GM12878 (cell line): ENCODE results near the gene EXOC8. TPM values are rescaled to one million over a fixed set of nuclear protein-coding genes. Genes with fewer than 3 reads are reported as not detected.

Experiments
- CBFB ChIP-seq: IDR thresholded peaks from 2 replicates; pipeline ENCODE4 v1.6.1; 2016; ENCODE audit warnings: antibody characterized with exemption, low read depth
- NFXL1 ChIP-seq: fragments of 450-650 bp; IDR thresholded peaks from 2 replicates; pipeline ENCODE4 v1.6.1; 2017; ENCODE audit warnings: antibody characterized with exemption, mild to moderate bottlenecking, borderline replicate concordance
- POLR2AphosphoS2 ChIP-seq: IDR thresholded peaks from 2 replicates; pipeline ENCODE4 v1.6.1; 2011; ENCODE audit warnings: low read depth, mild to moderate bottlenecking, low read length, improper control_type of control experiment, moderate library complexity
- RBBP5 ChIP-seq: fragments of 200-600 bp; sonication (generic); conservative IDR thresholded peaks from 2 replicates; pipeline ENCODE4 v1.6.1; 2016
- RELA ChIP-seq: fragments of 450-650 bp; IDR thresholded peaks from 2 replicates; pipeline ENCODE4 v1.8.0; 2014; ENCODE audit warnings: borderline replicate concordance; ENCODE audit not compliant: partially characterized antibody
- TARDBP ChIP-seq: IDR thresholded peaks from 2 replicates; pipeline ENCODE4 v1.6.1; 2016; ENCODE audit warnings: borderline replicate concordance
- TCF12 ChIP-seq: IDR thresholded peaks from 2 replicates; pipeline ENCODE4 v1.6.1; 2011; ENCODE audit warnings: low read depth, mild to moderate bottlenecking, low read length
- ZBED1 ChIP-seq: IDR thresholded peaks from 2 replicates; pipeline ENCODE4 v1.6.1; 2016; ENCODE audit warnings: borderline replicate concordance
- ZNF24 ChIP-seq: fragments of 450-650 bp; IDR thresholded peaks from 2 replicates; pipeline ENCODE4 v1.6.1; 2017; ENCODE audit warnings: antibody characterized with exemption, mild to moderate bottlenecking
- polyA plus RNA-seq, 11 experiments: library from polyadenylated mRNA; depleted of rRNA in 4 of 11; unstranded in 6 of 11; stranded (reverse) in 5 of 11; fragments of >200 nt; fragmentation: Nextera tagmentation in 4 of 11; fragmentation: Illumina TruSeq in 1 of 11; extraction: Ambion mirVana in 4 of 11; extraction: Trizol in 1 of 11; gene quantifications; 1 replicate in 1 of 11; 2 replicates in 10 of 11; pipeline versions ENCODE4 v1.2.1 to v1.2.3, GENCODE V29; 2011 to 2016; ENCODE audit warnings: inconsistent platforms in 2 of 11, missing spikeins in 2 of 11, low read depth in 1 of 11
- total RNA-seq, 4 experiments: library from RNA; depleted of rRNA in 3 of 4; stranded (reverse); fragments of >200 nt in 3 of 4; fragmentation: Illumina TruSeq in 1 of 4; extraction: Trizol in 1 of 4; gene quantifications; 2 replicates each; pipeline versions ENCODE4 v1.2.1 to v1.2.3, GENCODE V29; 2013 to 2021
- TF ChIP-seq, protein P1 (sequence below): fragments of 450-650 bp; IDR thresholded peaks from 2 replicates; pipeline ENCODE4 v1.6.1; 2017; ENCODE audit warnings: antibody characterized with exemption, mild to moderate bottlenecking, moderate library complexity
- TF ChIP-seq, protein P2 (sequence below), 3 experiments: IDR thresholded peaks in 2 of 3; conservative IDR thresholded peaks in 1 of 3; 2 replicates each; pipeline ENCODE4 v1.5.1; 2011; ENCODE audit warnings: low read depth in 3 of 3, low read length in 3 of 3, mild to moderate bottlenecking in 3 of 3, control low read depth in 2 of 3, moderate library complexity in 2 of 3, inconsistent platforms in 1 of 3, mixed read lengths in 1 of 3; ENCODE audit not compliant: control insufficient read depth in 2 of 3, insufficient read depth in 1 of 3; ENCODE audit errors: extremely low read depth in 1 of 3
- TF ChIP-seq, protein P3 (sequence below): fragments of 450-650 bp; IDR thresholded peaks from 2 replicates; pipeline ENCODE4 v1.6.1; 2014; ENCODE audit warnings: mild to moderate bottlenecking

The EXOC8 gene
- total and polyA plus RNA-seq, 10 of the 15 experiments (the other 5 are each of a cell fraction or from before 2014, with no cell fraction given), result 2.0 to 11.3 (median 6.3) TPM

DNA sequence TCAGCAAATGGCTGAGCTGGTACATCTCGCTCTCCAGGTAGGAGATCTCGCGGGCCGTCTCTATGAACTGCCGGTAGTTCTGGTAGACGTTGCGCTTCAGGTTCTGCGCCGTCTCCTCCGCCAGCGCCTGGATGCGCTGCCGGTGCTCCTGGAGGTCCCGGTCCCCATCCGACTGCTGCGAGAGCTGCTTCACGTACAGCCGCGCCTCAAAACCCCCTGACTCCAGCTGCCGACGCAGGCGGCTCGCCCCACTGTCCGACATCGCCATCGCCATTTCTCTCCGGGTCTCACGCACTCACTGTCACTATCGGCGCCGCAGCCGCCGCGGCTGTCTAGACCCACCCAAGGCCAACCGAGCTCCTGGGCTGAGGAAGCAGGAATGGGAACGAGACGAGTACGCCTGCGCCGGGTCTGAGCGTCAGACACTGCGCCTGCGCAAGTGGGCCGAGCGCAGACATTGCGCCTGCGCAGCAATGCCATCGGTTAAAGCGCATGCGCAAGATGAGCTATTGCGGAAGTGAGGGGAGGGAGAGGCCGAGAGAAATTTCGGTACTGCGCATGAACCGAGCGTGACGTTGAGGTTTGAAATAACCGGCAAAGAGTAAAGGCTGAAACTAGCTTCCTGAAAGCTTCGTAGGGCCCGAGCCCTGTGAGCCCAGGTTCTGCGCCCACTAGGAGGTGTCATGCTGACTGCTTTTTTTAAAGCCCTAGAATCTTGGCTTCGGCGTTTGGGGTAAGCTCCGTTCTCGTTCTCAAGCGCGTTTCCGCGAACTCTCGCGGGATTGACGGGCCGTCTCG lies at the start of gene EXOC8 (continued):
- TF ChIP-seq, protein P1, sequence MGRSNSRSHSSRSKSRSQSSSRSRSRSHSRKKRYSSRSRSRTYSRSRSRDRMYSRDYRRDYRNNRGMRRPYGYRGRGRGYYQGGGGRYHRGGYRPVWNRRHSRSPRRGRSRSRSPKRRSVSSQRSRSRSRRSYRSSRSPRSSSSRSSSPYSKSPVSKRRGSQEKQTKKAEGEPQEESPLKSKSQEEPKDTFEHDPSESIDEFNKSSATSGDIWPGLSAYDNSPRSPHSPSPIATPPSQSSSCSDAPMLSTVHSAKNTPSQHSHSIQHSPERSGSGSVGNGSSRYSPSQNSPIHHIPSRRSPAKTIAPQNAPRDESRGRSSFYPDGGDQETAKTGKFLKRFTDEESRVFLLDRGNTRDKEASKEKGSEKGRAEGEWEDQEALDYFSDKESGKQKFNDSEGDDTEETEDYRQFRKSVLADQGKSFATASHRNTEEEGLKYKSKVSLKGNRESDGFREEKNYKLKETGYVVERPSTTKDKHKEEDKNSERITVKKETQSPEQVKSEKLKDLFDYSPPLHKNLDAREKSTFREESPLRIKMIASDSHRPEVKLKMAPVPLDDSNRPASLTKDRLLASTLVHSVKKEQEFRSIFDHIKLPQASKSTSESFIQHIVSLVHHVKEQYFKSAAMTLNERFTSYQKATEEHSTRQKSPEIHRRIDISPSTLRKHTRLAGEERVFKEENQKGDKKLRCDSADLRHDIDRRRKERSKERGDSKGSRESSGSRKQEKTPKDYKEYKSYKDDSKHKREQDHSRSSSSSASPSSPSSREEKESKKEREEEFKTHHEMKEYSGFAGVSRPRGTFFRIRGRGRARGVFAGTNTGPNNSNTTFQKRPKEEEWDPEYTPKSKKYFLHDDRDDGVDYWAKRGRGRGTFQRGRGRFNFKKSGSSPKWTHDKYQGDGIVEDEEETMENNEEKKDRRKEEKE, result no peak
- TF ChIP-seq ZBED1 (no peak), TCF12 (no peak), CBFB (peak; percentile 81; the same call in 1 of the 2 replicates), ZNF24 (no peak), RBBP5 (no peak), TARDBP (no peak), RELA (no peak), POLR2AphosphoS2 (peak; percentile 85), NFXL1 (no peak)
- TF ChIP-seq, protein P2, sequence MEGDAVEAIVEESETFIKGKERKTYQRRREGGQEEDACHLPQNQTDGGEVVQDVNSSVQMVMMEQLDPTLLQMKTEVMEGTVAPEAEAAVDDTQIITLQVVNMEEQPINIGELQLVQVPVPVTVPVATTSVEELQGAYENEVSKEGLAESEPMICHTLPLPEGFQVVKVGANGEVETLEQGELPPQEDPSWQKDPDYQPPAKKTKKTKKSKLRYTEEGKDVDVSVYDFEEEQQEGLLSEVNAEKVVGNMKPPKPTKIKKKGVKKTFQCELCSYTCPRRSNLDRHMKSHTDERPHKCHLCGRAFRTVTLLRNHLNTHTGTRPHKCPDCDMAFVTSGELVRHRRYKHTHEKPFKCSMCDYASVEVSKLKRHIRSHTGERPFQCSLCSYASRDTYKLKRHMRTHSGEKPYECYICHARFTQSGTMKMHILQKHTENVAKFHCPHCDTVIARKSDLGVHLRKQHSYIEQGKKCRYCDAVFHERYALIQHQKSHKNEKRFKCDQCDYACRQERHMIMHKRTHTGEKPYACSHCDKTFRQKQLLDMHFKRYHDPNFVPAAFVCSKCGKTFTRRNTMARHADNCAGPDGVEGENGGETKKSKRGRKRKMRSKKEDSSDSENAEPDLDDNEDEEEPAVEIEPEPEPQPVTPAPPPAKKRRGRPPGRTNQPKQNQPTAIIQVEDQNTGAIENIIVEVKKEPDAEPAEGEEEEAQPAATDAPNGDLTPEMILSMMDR (IDR thresholded peaks at IDR 0.05 in 2 of 3, conservative IDR thresholded peaks at IDR 0.05 in 1 of 3; ENCODE audit: control insufficient read depth in 2 of 3, extremely low read depth in 1 of 3, insufficient read depth in 1 of 3, low read depth in 3 of 3, low read length in 3 of 3), result peak; percentile 3 to 29 (median 10); a peak in 2 of 6 replicates
- TF ChIP-seq, protein P3, sequence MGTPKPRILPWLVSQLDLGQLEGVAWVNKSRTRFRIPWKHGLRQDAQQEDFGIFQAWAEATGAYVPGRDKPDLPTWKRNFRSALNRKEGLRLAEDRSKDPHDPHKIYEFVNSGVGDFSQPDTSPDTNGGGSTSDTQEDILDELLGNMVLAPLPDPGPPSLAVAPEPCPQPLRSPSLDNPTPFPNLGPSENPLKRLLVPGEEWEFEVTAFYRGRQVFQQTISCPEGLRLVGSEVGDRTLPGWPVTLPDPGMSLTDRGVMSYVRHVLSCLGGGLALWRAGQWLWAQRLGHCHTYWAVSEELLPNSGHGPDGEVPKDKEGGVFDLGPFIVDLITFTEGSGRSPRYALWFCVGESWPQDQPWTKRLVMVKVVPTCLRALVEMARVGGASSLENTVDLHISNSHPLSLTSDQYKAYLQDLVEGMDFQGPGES, result no peak
- TF ChIP-seq, all 136 proteins: peak for 40
